Ovary (tissue), 9 donors: ENCODE data around the gene SH3GL1. TPM values are rescaled to one million over a fixed set of nuclear protein-coding genes. Genes with fewer than 3 reads are reported as not detected.
A peak's percentile ranks its signal among the peaks of the same experiment; 100 is the strongest.

ENCODE experiments used
- DNase-seq, 5 donors: peaks; one replicate each; pipeline ENCODE4 v3.0.0-alpha.2; 2019 to 2020
- H3K27ac ChIP-seq, 2 donors: fragments of 200-600 bp; one replicate each; pipeline versions ENCODE4 v1.5.1 to v1.8.0; 2019 to 2022
- H3K27me3 ChIP-seq: fragments of 200-600 bp; one replicate; pipeline ENCODE4 v1.8.0; 2022
- H3K36me3 ChIP-seq: fragments of 200-600 bp; sonication (generic); one replicate; pipeline ENCODE4 v1.5.1; 2019
- H3K4me1 ChIP-seq: one replicate; pipeline ENCODE4 v1.8.1; 2013; ENCODE audit warnings: mild to moderate bottlenecking, moderate library complexity; ENCODE audit not compliant: insufficient read depth
- H3K4me3 ChIP-seq: fragments of 200-600 bp; sonication (generic); one replicate; pipeline ENCODE4 v1.5.1; 2017
- H3K9me3 ChIP-seq, 2 donors: fragments of 200-600 bp in 1 of 2; sonication (generic) in 1 of 2; one replicate each; pipeline versions ENCODE4 v1.5.1 to v1.8.1; 2013 to 2019; ENCODE audit warnings: mild to moderate bottlenecking in 1 of 2, moderate library complexity in 1 of 2
- CTCF ChIP-seq, 3 donors: fragments of 450-650 bp in 2 of 3; fragments of 200-600 bp in 1 of 3; IDR thresholded peaks; one replicate each; pipeline versions ENCODE4 v1.5.1 to v1.8.0; 2016 to 2022; ENCODE audit warnings: antibody characterized with exemption in 3 of 3, mild to moderate bottlenecking in 1 of 3
- EP300 ChIP-seq: sonication (generic); formaldehyde crosslinking; IDR thresholded peaks from one replicate; pipeline ENCODE4 v1.6.1; 2017; ENCODE audit warnings: antibody characterized with exemption
- POLR2A ChIP-seq: fragments of 450-650 bp; IDR thresholded peaks from one replicate; pipeline ENCODE4 v1.6.1; 2017; ENCODE audit warnings: antibody characterized with exemption, mild to moderate bottlenecking, moderate library complexity
- WGBS, 3 donors: extraction: QIAGEN DNeasy Blood & Tissue Kit in 1 of 3; methylation state at CpG; one replicate each; pipeline versions ENCODE4 v1.1.5 to v1.1.7; 2013 to 2017; 5-methylcytosine and 5-hydroxymethylcytosine counted together
- intact Hi-C, 4 donors: fragments of 100-400 bp; cut with DNase I; formaldehyde crosslinking; loops; one replicate each; pipeline versions ENCODE4 v1.11.0 to v1.15.1; 2022 to 2023
- polyA plus RNA-seq, 2 donors: library from polyadenylated mRNA; stranded (reverse); fragments of 200-250 nt in 1 of 2; fragments of 350-450 nt in 1 of 2; fragmentation: Illumina TruSeq in 1 of 2; extraction: RNeasy Lipid Tissue Mini Kit (QIAGEN cat#74804) in 1 of 2; gene quantifications; one replicate each; pipeline ENCODE4 v1.2.3, GENCODE V29; 2013 to 2014
- total RNA-seq, 7 donors: library from RNA; depleted of rRNA in 2 of 7; stranded (reverse); fragments of >200 nt in 2 of 7; fragmentation: NEBNext Ultra II Directional in 3 of 7; extraction: Animal tissue kit (Norgen Biotek cat#: 25700) in 3 of 7; gene quantifications; one replicate each; pipeline versions ENCODE4 v1.1.0 to v1.2.4, GENCODE V29; 2016 to 2023
- donor health status: DM: no; HTN: no; CAD: no; lungs with moderate emphysema.
- donor health status: DM: no; HTN: no; CAD: no.
- donor health status: Bipolar disorder and iron deficiency.
- donor health status: DM: yes; HTN: yes; CAD: no.
- donor health status: DM: no; HTN: no; CAD: no.
- donor health status: DM: yes; HTN: yes; CAD: no.

The SH3GL1 gene
- total and polyA plus RNA-seq, 9 donors, result 6.9 to 88.6 (median 59.9) TPM

GRCh38 chr19:4406626-4407025 is 6.3 kb upstream of the SH3GL1 start:
- intact Hi-C loops, result no loop called here

GRCh38 chr19:4405977-4406376 is 5.6 kb upstream of the SH3GL1 start:
- H3K9me3 ChIP-seq, result no peaks in the 10 kb centered on the region
- no peak for TF ChIP-seq CTCF (IDR thresholded peaks at IDR 0.05)
- TF ChIP-seq POLR2A, result no peak
- no peak for TF ChIP-seq EP300
- H3K36me3 ChIP-seq, result no peaks in the 10 kb centered on the region
- no peak for DNase-seq
- WGBS, 3 donors, result 74 to 91% (median 80%) methylated on average over 8 of the region's 8 CpGs
- H3K27me3 ChIP-seq, result no peaks in the 10 kb centered on the region
- H3K4me3 ChIP-seq, result no peak overlapping the region
- H3K27ac ChIP-seq, result no peak overlapping the region
- peaks cover 8% of the 10 kb centered on the region for H3K4me1 ChIP-seq
- intact Hi-C loops, result no loop called here

More at GRCh38 chr19:4406626-4407025, 6.3 kb upstream of the SH3GL1 start:
- TF ChIP-seq CTCF (IDR thresholded peaks at IDR 0.05) (no peak), EP300 (no peak), POLR2A (no peak)
- no peaks in the 10 kb centered on the region for H3K9me3 ChIP-seq
- no peak overlapping the region for H3K4me3 ChIP-seq
- no peak for DNase-seq
- no peak overlapping the region for H3K27ac ChIP-seq
- no peaks in the 10 kb centered on the region for H3K36me3 ChIP-seq
- peaks cover 6% of the 10 kb centered on the region for H3K4me1 ChIP-seq
- WGBS, 3 donors, result 91 to 94% (median 91%) methylated on average over 7 of the region's 7 CpGs
- H3K27me3 ChIP-seq, result no peaks in the 10 kb centered on the region

DNA sequence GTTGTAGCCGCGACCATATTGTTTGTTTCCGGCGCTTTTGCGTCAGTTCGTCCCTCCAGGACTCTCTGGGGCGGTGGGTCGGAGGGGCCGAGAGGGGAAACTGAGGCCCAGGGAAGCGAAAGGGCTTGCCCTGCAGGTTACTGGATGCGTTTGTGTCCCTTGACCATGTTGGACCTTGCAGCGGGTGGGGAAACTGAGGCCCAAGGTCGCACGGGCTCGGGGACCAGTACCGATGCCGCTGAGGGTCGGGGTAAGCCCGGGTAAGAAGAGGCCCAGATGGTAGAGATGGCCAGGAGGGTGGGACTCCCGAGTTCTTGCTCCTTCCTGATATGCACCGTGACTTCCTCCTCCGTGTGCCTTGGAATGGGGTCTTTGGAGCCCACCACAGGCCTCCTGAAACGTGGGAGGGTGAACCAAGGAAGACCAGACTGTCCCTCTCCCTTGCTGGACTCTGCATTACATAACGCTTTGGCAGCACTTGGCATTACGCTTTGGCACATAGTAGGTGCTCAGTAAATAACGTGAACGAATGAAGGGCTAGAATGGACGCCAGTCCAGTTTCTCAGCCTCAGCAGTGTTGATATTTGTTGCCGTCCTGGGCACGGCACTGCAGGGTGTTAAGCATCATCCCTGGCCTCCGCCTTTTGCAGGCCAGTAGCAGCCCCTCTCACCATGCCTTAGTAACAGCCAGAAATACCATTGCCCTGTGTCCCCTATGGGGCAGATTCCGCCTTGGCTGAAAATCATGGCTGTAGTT is 2.8 kb upstream of the SH3GL1 start:
- peak overlapping the region; percentile 45 for H3K4me3 ChIP-seq
- WGBS, 3 donors, result 7 to 10% (median 9%) methylated on average over 32 of the region's 32 CpGs
- H3K9me3 ChIP-seq, result no peaks in the 10 kb centered on the region
- peak in 2 of 5 donors; percentile 52 to 61 for DNase-seq
- no peak for TF ChIP-seq CTCF (IDR thresholded peaks at IDR 0.05)
- TF ChIP-seq POLR2A, result no peak
- TF ChIP-seq EP300, result no peak
- intact Hi-C loops, result loop anchor here in 1 of 4 donors (5.0 kb wide), 2 partner anchors 61 to 1959 kb away; partner anchors contain the start of genes CLPP and MPND
- no peaks in the 10 kb centered on the region for H3K27me3 ChIP-seq
- no peaks in the 10 kb centered on the region for H3K36me3 ChIP-seq
- peaks cover 11% of the 10 kb centered on the region for H3K4me1 ChIP-seq
- peak overlapping the region in 1 of 2 donors; percentile 54 for H3K27ac ChIP-seq

DNA sequence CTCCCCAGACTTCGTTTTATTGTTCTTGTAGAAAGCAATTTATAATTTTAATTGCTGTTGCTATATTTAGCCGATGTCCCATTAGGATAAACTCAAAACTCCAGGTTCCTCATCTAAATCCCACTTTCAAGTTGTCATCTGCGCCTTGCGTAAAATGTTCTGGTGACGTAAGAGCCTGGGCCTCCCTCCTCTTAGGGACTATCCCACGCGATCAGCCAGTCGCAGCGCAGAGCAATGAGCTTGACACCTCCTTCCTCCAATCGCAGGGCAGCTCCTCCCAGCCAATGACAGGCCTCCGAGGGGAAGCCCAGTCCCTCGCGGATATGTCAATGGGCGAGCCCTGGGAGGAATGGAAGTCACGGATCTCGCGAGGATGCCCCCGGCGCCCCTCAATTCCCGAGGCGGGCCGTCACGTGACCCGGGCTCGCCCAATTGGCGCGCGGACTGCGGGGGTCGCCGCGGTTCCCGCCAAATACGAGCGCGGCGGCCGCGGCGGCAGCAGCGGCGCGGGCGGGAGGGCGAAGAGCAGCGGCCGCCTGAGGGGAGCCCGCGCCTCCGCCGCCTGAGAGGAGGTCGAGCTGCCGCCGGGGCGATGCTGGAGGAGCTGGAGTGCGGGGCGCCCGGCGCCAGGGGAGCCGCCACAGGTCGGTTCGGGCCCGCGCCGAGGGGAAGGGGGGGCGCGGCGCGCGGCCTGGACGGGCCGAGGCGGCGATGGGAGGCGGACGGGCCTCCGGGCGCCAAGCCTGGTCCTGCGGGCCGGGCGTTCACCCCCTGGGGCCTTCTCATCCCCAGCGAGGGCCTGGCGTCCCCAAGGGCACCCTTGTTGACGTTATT is 2.0 kb upstream of the SH3GL1 start, which contains the start of gene CHAF1A:
Gene CHAF1A, plus strand, starts transcription at position 470 of the 834 bp plus-strand sequence. Its CDS starts 123 bp downstream, at position 593.
- peak within 1 kb of the TSS; percentile 54 to 88 for H3K27ac ChIP-seq
- intact Hi-C loops, result loop anchor here in 1 of 4 donors (5.0 kb wide), 2 partner anchors 60 to 1960 kb away; partner anchors contain the start of genes CLPP and MPND
- H3K4me1 ChIP-seq, result peaks cover 11% of the 10 kb centered on the region
- H3K4me3 ChIP-seq, result peak within 1 kb of the TSS; percentile 45
- 1% methylated on average over 50 to 84 of the region's 84 CpGs for WGBS, 3 donors
- no peaks in the 10 kb centered on the region for H3K36me3 ChIP-seq
- H3K27me3 ChIP-seq, result no peaks in the 10 kb centered on the region
- H3K9me3 ChIP-seq, result no peaks in the 10 kb centered on the region
- peak; percentile 99 to 100 (median 99) for DNase-seq
- TF ChIP-seq EP300 (peak; percentile 41), CTCF (IDR thresholded peaks at IDR 0.05) (no peak), POLR2A (peak; percentile 86)
